Upper lobe of left lung (tissue), 6 donors: ENCODE measurements around the gene LIPC. TPM values are rescaled to one million over a fixed set of nuclear protein-coding genes. Genes with fewer than 3 reads are reported as not detected.

Experiments
- ATAC-seq, 2 donors: fragments of 200-7000 bp; cut with Tn5 transposase; one replicate each; pipeline ENCODE4 v1.9.1; 2022; ENCODE audit warnings: mild to moderate bottlenecking in 2 of 2, moderate library complexity in 2 of 2; ENCODE audit not compliant: low FRiP score in 2 of 2
- DNase-seq, 2 donors: peaks; one replicate each; pipeline ENCODE4 v3.0.0-alpha.2; 2019 to 2020
- H3K27ac ChIP-seq, 4 donors: fragments of 200-600 bp; sonication (generic); one replicate each; pipeline ENCODE4 v1.5.1; 2016 to 2019
- H3K27me3 ChIP-seq, 4 donors: fragments of 200-600 bp; sonication (generic); one replicate each; pipeline ENCODE4 v1.5.1; 2017 to 2019
- H3K36me3 ChIP-seq, 4 donors: fragments of 200-600 bp; sonication (generic); one replicate each; pipeline ENCODE4 v1.5.1; 2016 to 2019
- H3K4me1 ChIP-seq, 4 donors: fragments of 200-600 bp; sonication (generic); one replicate each; pipeline ENCODE4 v1.5.1; 2018 to 2019
- H3K4me3 ChIP-seq, 4 donors: fragments of 200-600 bp; sonication (generic); one replicate each; pipeline ENCODE4 v1.5.1; 2017 to 2019; ENCODE audit warnings: mild to moderate bottlenecking in 2 of 4, moderate library complexity in 1 of 4
- H3K9me3 ChIP-seq, 4 donors: fragments of 200-600 bp; sonication (generic); one replicate each; pipeline ENCODE4 v1.5.1; 2018 to 2019
- CTCF ChIP-seq, 6 experiments: fragments of 450-650 bp in 4 of 6; fragments of 200-600 bp in 2 of 6; sonication (generic) in 2 of 6; IDR thresholded peaks; one replicate each; pipeline ENCODE4 v1.5.1; 2016 to 2019; ENCODE audit warnings: antibody characterized with exemption in 6 of 6
- EP300 ChIP-seq, 4 donors: sonication (generic); formaldehyde crosslinking; IDR thresholded peaks; one replicate each; pipeline ENCODE4 v1.5.1; 2017; ENCODE audit warnings: antibody characterized with exemption in 4 of 4, control low read depth in 2 of 4
- POLR2A ChIP-seq, 4 donors: fragments of 450-650 bp; IDR thresholded peaks; one replicate each; pipeline ENCODE4 v1.5.1; 2016 to 2017; ENCODE audit warnings: antibody characterized with exemption in 4 of 4, mild to moderate bottlenecking in 2 of 4
- POLR2AphosphoS5 ChIP-seq, 2 donors: sonication (generic); formaldehyde crosslinking; IDR thresholded peaks; one replicate each; pipeline ENCODE4 v1.5.1; 2017; ENCODE audit warnings: antibody characterized with exemption in 2 of 2
- WGBS, 2 donors: methylation state at CpG; one replicate each; pipeline ENCODE4 v1.1.5; 2017 to 2018; 5-methylcytosine and 5-hydroxymethylcytosine counted together
- total RNA-seq, 6 donors: library from RNA; depleted of rRNA in 4 of 6; stranded (reverse); fragments of >200 nt in 4 of 6; gene quantifications; one replicate each; pipeline versions ENCODE4 v1.1.0 to v1.2.1, GENCODE V29; 2016 to 2021
- donor health status: DM: no; HTN: no; CAD: no; lungs with moderate emphysema.
- donor health status: DM: no; HTN: yes; CAD: no; lungs with severe emphysema.

The LIPC gene
- total RNA-seq, 6 donors from 2014 or later, result 0.40 to 0.89 (median 0.75) TPM; not detected in 2

GRCh38 chr15:58386641-58387040 is 45.1 kb upstream of the LIPC start:
- H3K27ac ChIP-seq, result no peak overlapping the region
- no peaks in the 10 kb centered on the region for H3K36me3 ChIP-seq
- DNase-seq (no peak), ATAC-seq (no peak)
- TF ChIP-seq EP300 (IDR thresholded peaks at IDR 0.05) (no peak), POLR2AphosphoS5 (IDR thresholded peaks at IDR 0.05) (no peak), POLR2A (IDR thresholded peaks at IDR 0.05) (no peak), CTCF (IDR thresholded peaks at IDR 0.05) (no peak)
- H3K9me3 ChIP-seq, result no peaks in the 10 kb centered on the region
- H3K4me3 ChIP-seq, result no peak overlapping the region
- no peaks in the 10 kb centered on the region for H3K4me1 ChIP-seq
- WGBS, 2 donors, result 87 to 95% methylated on average over 3 of the region's 3 CpGs
- no peaks in the 10 kb centered on the region for H3K27me3 ChIP-seq

DNA sequence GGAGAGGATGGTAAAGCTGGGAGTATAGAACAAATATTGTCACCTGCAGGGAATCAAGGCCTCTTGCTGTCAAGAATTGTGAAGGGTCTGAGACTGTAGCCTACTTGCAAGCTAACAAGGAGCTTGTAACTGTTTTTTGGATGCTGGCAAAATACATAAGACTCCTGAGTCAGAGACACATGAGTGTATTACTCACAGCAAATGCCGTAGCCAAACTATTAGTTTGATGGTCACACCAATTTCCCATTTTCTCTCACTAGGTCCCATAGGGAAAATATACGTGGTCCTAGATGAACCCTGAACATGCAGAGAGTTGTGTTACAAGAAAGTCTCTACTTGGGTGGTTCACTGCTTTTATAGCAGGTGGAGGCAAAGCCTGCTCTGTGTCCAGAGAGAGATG is 44.7 kb upstream of the LIPC start:
- 83 to 88% methylated on average over 2 of the region's 2 CpGs for WGBS, 2 donors
- no peaks in the 10 kb centered on the region for H3K36me3 ChIP-seq
- TF ChIP-seq CTCF (IDR thresholded peaks at IDR 0.05), result no peak
- TF ChIP-seq EP300 (IDR thresholded peaks at IDR 0.05), result no peak
- no peak for TF ChIP-seq POLR2A (IDR thresholded peaks at IDR 0.05)
- TF ChIP-seq POLR2AphosphoS5 (IDR thresholded peaks at IDR 0.05), result no peak
- ATAC-seq (peak in 1 of 2 donors; percentile 57), DNase-seq (no peak)
- no peaks in the 10 kb centered on the region for H3K9me3 ChIP-seq
- no peak overlapping the region for H3K27ac ChIP-seq
- no peaks in the 10 kb centered on the region for H3K4me1 ChIP-seq
- H3K27me3 ChIP-seq, result no peaks in the 10 kb centered on the region
- no peak overlapping the region for H3K4me3 ChIP-seq

GRCh38 chr15:58388211-58388610 is 43.6 kb upstream of the LIPC start:
- no peak for TF ChIP-seq POLR2AphosphoS5 (IDR thresholded peaks at IDR 0.05)
- no peak for TF ChIP-seq CTCF (IDR thresholded peaks at IDR 0.05)
- no peak for TF ChIP-seq EP300 (IDR thresholded peaks at IDR 0.05)
- TF ChIP-seq POLR2A (IDR thresholded peaks at IDR 0.05), result no peak
- no peak for ATAC-seq
- no peaks in the 10 kb centered on the region for H3K36me3 ChIP-seq
- H3K27me3 ChIP-seq, result no peaks in the 10 kb centered on the region
- 93 to 98% methylated on average over 7 of the region's 7 CpGs for WGBS, 2 donors
- H3K9me3 ChIP-seq, result no peaks in the 10 kb centered on the region
- no peak for DNase-seq
- H3K27ac ChIP-seq, result no peak overlapping the region
- H3K4me3 ChIP-seq, result no peak overlapping the region
- no peaks in the 10 kb centered on the region for H3K4me1 ChIP-seq

DNA sequence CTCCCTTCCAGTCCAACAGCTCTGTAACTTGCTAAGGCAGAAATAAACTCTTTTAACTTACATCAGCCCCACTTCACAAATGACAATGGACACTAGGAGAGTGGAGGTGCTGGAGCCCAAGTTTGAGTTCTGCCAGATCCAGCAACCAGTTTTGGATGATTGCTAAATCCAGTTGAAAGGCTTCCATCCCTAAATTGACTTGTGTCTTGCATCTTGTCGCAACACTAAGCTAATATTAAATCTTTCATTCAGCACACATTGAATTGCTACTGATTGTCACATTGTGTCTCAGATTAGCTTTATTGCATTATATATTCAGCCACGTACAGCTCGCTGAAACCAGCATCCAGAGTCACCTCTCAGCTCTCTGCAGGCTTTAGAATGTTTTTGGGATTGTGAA is 41.7 kb upstream of the LIPC start:
- Histone ChIP-seq H3K9me3 (no peaks in the 10 kb centered on the region), H3K4me3 (no peak overlapping the region), H3K36me3 (no peaks in the 10 kb centered on the region), H3K27me3 (no peaks in the 10 kb centered on the region), H3K27ac (no peak overlapping the region), H3K4me1 (no peaks in the 10 kb centered on the region)
- WGBS, 2 donors, result 90 to 91% methylated on average over 3 of the region's 3 CpGs
- DNase-seq, result no peak
- no peak for ATAC-seq
- TF ChIP-seq POLR2A (IDR thresholded peaks at IDR 0.05) (no peak), EP300 (IDR thresholded peaks at IDR 0.05) (no peak), CTCF (IDR thresholded peaks at IDR 0.05) (no peak), POLR2AphosphoS5 (IDR thresholded peaks at IDR 0.05) (no peak)

DNA sequence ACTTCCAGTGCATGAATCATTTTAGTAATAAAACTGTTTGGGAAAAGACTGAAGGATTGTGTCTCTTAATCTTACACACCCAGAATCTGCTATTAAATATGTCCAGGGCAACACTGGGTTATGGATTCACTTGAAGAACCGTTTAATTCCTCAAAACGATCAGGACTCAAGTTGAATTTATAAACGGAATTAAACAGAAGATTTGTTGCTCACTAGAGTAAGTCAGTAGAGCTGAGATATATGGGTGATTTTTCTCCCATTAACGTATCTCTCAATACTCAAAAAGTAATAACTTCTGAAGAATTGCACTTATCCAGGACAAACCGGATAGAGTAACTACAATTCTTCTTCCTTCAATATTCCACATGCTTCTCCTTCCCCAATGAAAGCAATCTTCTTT is 41.1 kb upstream of the LIPC start:
- no peaks in the 10 kb centered on the region for H3K36me3 ChIP-seq
- H3K4me3 ChIP-seq, result no peak overlapping the region
- no peak for DNase-seq
- no peaks in the 10 kb centered on the region for H3K4me1 ChIP-seq
- TF ChIP-seq POLR2A (IDR thresholded peaks at IDR 0.05) (no peak), POLR2AphosphoS5 (IDR thresholded peaks at IDR 0.05) (no peak), CTCF (IDR thresholded peaks at IDR 0.05) (no peak), EP300 (IDR thresholded peaks at IDR 0.05) (no peak)
- no peaks in the 10 kb centered on the region for H3K27me3 ChIP-seq
- 93 to 95% methylated on average over 5 of the region's 5 CpGs for WGBS, 2 donors
- no peaks in the 10 kb centered on the region for H3K9me3 ChIP-seq
- ATAC-seq, result no peak
- H3K27ac ChIP-seq, result no peak overlapping the region
